HG03095 (cell line): ENCODE measurements around the gene VWC2.

Source experiments
- ATAC-seq: cut with Tn5 transposase; IDR thresholded peaks from one replicate; pipeline ENCODE4 v1.9.1; 2021; ENCODE audit warnings: moderate library complexity; ENCODE audit not compliant: unreplicated experiment

Gene VWC2

GRCh38 chr7:49781996-49782395, 8.6 kb downstream of the VWC2 start:
- ATAC-seq, result no peak

- no peak for ATAC-seq
Measured at GRCh38 chr7:49783446-49783845, 10.0 kb downstream of the VWC2 start.

GRCh38 chr7:49787980-49788379, 14.5 kb downstream of the VWC2 start:
- ATAC-seq, result no peak

GRCh38 chr7:49788455-49789059, 15.1 kb downstream of the VWC2 start:
- no peak for ATAC-seq

- no peak for ATAC-seq
Measured at GRCh38 chr7:49789736-49790135, 16.3 kb downstream of the VWC2 start.

- no peak for ATAC-seq
Measured at GRCh38 chr7:49790209-49790608, 16.8 kb downstream of the VWC2 start.

- ATAC-seq, result peak; percentile 93
Measured at GRCh38 chr7:49791088-49791741, 17.8 kb downstream of the VWC2 start.

GRCh38 chr7:49797987-49798660, 24.7 kb downstream of the VWC2 start:
- no peak for ATAC-seq

- ATAC-seq, result no peak
Measured at GRCh38 chr7:49800031-49800430, 26.6 kb downstream of the VWC2 start.

GRCh38 chr7:49802600-49802999, 29.2 kb downstream of the VWC2 start:
- no peak for ATAC-seq

GRCh38 chr7:49803812-49804211, 30.4 kb downstream of the VWC2 start:
- ATAC-seq, result no peak

GRCh38 chr7:49805371-49806007, 32.1 kb downstream of the VWC2 start:
- ATAC-seq, result no peak

GRCh38 chr7:49812534-49812933, 39.1 kb downstream of the VWC2 start:
- ATAC-seq, result no peak

GRCh38 chr7:49817279-49817678, 43.8 kb downstream of the VWC2 start:
- ATAC-seq, result no peak

GRCh38 chr7:49821181-49821580, 47.7 kb downstream of the VWC2 start:
- no peak for ATAC-seq

- ATAC-seq, result no peak
Measured at GRCh38 chr7:49822856-49823255, 49.4 kb downstream of the VWC2 start.

- no peak for ATAC-seq
Measured at GRCh38 chr7:49823566-49823965, 50.1 kb downstream of the VWC2 start.

GRCh38 chr7:49839863-49840645, 66.6 kb downstream of the VWC2 start:
- ATAC-seq, result no peak

- no peak for ATAC-seq
Measured at GRCh38 chr7:49840751-49841405, 67.4 kb downstream of the VWC2 start.

- no peak for ATAC-seq
Measured at GRCh38 chr7:49845626-49846025, 72.2 kb downstream of the VWC2 start.
